HG03045 (cell line): ENCODE measurements around the gene REELD1.

Experiments
- ATAC-seq: cut with Tn5 transposase; IDR thresholded peaks from one replicate; pipeline ENCODE4 v1.9.1; 2021; ENCODE audit warnings: mild to moderate bottlenecking, moderate library complexity; ENCODE audit not compliant: unreplicated experiment

REELD1 gene

DNA sequence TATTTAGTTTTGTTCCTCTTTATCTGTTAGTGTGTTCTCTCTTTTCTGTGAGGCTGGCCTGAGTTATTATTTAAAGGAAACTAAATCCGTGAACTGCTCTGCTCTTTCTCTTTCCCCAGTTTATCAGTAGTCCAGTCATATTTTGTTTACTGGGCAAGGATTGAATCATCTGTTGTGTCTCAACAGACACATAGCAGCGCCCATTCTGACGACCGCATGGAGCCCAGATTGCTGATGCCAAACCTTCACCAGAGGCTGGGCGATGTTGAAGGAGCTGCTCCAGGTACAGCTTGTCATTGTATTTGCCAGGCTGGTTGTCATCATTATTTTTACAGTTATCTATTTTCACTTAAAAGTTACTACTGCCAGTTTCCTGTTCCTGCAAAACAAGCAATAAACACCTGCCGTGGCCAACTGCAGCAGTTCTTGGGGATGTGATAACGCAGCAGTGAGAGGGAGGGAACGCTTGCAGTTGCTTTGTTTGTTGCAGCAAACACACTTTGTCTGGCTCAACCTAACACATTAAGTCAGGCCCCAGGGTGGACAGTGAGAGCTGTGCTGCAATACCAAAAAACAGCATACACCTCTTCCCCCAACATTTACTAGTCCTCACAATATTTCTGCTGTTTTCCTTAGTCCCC, 10.1 kb downstream of the REELD1 start:
- no peak for ATAC-seq

DNA sequence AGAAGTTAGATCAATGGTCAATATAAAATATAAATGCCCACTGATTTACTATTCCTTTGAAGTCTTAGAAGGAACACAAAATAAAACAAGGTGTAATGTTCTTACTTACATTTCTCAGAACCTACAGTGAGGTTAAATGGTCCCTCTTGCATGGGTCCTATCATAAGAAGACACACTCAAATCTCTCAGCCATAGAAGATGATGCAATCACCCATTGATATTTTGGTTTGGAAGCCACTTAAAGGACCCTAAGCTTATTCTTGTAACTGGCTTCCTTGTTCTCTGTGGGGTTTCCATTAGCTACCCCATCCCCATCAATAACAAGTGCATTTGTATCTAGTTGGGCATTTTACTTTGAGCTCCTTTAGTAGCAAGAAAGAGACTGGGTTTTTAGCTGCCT, 15.1 kb downstream of the REELD1 start:
- ATAC-seq = no peak

DNA sequence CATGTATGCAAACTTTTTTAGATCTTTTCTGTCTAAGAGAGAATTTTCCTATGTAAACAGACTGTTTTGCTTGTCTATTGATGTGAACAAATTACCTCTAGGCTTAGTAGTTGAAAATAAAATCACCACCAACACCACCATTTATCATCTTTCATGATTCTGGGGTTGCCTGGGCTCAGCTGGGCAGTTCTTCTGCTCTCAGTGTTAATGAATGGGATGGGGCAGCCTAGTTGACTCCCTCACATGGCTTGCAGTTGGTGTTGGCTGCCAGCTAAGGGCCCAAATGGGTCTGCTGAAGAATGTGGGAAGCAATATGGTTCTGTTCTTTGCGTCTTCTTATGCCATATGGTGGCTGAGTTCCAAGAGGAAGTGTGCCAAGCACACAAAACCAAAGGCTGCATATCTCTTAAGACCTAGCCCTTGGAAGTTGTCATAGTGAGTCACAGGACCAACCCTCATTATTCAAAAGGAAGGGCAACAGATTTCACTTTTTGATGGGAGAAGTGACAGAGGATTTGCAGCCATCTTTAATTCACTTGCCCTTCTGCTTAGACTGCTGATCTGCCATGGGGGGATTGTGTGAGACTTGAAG, 17.9 kb downstream of the REELD1 start:
- no peak for ATAC-seq

DNA sequence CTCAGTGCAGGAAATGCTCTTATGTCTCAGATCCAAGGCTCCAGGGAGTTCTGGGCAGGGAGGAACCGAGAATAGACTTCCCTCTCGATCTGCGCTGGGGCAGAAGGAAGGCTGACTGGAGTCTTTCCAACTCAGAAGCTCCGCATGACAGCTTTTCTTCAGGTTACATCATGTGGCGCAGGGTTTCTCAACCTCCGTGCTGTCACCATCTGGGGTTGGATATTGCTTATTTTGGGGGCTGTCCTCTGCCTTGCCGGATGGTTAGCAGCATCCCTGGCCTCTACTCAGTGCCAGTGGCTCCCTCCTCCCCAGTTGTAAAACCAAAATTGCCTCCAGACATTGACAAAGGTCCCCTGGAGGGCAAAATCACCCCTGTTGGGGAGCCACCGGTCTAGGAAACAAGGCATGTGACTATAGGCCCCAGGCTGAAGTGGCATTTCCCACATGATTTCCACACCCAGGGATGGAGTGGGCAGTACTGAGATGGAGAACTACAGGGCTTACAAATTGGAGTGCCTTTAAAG, 21.4 kb downstream of the REELD1 start:
- ATAC-seq = no peak

DNA sequence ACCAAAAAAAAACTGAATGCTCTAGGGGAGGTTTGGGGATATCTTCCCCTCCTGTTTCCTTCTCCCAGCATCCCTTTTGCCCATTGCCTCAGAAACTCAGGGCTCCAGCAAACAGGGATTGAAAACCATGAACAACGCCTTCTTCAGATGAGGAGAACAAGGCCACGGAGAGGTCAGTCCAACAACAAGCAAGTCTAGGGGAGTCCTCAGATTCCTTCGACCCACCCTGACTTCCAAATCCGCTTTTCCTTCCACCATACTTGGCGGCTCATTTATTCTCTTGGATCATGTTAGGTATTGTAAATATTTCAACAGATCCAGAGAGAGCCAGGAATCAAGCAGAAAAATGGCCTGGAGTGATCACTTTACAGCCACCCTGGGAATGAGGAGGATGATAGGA, 21.9 kb downstream of the REELD1 start:
- no peak for ATAC-seq

DNA sequence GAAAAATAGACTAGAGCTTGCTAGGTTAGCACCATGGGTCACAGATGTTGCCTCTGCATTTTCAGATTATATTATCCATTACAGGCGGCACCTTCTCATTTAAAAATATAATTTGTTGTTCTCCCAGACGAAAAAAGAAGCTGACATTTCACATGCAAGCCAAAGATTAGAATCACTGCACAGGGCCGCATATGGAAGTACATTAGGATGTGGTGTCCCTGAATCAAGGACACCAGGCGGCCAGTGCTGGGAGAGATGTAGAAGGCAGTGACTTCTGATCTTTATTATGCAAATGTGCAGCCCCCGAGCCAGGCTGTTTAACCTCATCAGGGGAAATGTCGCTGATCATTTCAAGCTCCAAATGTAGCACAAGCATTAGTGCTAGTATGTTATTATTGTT, 22.8 kb downstream of the REELD1 start:
- ATAC-seq = no peak

DNA sequence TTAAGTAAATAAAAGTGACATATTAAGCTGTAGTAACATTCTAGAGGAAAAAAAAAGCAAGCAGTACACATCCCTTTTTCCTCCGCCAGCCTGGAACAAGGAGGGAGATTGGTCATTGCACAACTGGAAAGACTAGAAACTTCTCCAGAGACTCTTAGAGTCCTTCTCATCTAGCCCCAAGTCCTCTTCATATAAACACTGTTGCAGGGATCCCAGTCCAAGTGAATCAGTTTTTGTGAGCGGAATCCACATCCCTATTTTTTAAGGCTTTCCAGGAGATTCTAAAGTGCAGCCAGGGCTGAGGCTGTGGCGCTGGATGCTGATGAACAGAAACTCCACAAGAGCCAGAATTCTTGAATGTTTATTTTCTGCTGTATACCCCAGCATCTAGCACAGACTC, 23.8 kb downstream of the REELD1 start:
- no peak for ATAC-seq

DNA sequence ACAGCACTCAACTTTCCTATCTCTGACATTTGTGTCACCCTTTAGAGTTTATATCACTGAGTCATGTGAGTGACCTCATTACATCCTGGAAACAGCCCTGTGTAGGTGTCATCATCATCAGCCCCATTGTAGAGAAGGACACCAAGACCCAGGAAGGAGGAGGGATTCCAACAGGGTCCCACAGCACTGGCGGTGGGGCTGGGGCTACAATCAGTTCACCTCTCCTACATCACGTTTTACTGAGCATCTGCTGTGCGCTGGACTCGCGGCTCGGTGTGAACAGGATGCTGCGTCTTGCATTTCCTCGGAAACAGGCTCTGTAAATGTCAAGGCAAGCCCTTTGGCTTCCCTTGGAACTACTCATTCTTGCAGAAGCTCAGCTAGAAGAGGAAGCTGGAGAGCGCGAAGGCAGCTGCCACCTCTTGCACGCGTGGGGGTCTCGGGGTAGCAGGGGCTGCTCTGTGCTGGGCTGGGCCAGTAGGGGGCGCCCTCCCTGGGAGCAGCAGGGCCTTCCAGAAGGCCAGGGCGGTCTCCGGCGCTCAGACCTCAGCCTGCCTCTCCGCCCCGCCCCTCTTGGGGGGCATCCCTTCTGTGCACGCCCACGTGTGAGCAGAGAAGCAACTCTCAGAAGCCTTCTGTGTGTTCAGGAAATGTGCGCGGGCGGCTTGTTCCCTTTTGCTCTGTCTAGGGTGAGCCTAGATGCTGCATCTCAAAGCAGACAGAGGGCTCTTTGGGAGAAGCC, 29.0 kb downstream of the REELD1 start:
- ATAC-seq = peak; percentile 84

DNA sequence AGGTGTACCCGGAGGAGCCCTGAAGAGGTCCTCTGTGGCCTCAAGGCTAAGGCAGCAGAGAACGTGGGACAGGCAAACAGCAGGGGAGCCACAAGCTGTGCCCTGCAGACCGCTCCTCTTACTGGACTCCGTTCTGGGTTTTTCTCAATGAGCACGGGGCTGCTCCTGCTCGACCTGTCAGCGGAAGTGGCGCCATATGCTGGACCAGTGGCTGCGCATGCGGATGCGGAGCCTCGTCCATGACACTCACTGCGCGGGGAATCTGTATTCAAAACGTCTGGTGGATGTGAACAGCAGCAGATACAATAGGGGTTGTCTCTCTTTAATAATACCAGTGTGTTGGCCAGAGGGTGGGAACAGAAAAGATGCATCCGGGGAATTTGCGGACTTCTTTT, 29.5 kb downstream of the REELD1 start:
- no peak for ATAC-seq

DNA sequence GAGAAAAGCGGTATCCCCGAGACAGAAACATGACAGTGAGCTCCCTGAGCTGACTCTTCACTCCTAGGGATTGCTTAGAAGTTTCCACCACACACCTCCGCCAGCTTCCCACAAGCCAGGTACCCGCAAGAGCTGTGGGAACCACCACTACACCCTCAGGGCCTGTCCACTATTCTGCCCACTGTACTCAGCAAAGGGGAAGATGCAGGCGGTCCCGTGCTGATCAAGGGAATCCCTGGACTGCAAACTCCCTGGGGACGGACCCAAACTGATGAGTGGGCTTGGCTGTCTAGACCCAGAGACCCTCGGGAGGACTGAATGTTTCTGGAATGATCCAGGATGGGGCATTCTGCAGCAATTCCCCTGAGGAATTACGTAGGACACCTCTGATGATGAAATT, 30.2 kb downstream of the REELD1 start:
- ATAC-seq = no peak

DNA sequence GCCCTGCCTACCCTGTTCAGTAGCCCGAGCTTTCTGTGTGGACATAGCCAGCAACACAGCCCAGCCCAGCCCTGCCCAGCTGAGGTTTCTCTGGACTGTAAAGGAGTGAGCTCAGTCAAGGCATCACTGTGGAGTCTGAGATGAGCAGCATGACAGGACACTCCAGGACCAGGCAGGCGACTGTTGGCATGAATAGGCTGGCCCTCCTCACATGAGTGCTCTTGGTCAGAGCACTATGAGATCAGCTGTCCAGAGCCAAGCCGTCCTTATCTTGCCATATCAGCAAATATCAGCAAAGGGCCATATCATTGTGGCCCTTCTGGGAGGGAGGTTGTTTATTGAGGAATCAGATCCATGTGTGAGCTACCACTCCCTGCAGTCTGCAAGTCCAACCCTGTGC, 30.9 kb downstream of the REELD1 start:
- no peak for ATAC-seq

DNA sequence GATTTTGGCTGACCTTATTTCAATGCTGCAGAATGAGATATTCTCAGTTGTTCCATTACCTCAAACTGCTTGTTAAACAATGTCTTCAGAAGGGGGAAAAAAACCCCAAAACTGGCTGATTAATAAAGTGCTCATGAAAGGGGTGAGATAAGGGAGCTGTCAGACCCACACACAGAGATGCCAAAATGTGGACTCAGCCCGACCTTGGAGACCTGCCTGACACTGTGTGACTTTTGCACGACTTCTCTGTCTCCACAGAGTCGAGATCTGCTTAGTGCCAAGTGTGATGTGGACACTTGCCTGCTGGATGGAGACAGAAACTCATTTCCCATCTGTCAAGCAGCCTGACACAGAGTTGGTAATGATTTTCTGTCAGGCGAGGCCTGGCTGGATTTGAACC, 31.5 kb downstream of the REELD1 start:
- no peak for ATAC-seq

DNA sequence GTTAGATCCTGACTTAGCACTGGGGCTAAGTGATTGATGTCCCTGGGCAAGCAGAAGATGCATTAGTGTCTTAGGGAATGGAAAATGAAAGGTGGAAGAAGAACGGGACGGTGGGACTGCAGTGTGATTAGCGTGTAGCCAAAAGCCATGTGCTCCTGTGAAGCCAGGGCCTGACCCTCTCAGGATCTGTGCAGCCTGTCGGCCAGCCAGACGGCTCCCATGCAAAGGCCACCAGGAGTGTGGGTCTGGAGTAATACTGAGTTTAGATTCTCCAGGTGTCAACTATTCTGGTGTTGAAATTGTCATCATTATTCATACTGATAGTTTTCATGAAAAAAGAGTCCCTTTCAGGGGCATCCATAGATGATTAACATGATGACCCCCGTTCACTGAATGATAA, 32.0 kb downstream of the REELD1 start:
- no peak for ATAC-seq

DNA sequence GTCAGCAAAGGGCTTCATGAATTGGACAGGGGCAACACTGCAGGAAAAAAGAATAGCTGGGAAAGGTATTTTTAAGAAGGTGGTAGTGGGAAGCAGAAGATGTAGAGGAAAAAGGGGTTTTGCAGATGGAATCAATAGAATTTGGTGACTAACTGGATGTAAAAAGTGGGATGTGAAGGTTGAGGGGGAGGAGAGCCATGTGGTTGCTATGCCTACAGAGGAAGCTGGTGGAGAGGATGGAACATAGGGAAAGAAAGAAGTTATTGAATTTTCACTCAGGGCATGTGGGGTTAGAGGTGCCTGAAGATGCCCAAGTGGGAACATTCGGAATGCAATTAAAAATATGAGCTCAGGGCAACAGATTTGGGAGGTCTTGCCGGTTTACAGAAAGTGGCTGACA, 33.0 kb downstream of the REELD1 start:
- no peak for ATAC-seq

DNA sequence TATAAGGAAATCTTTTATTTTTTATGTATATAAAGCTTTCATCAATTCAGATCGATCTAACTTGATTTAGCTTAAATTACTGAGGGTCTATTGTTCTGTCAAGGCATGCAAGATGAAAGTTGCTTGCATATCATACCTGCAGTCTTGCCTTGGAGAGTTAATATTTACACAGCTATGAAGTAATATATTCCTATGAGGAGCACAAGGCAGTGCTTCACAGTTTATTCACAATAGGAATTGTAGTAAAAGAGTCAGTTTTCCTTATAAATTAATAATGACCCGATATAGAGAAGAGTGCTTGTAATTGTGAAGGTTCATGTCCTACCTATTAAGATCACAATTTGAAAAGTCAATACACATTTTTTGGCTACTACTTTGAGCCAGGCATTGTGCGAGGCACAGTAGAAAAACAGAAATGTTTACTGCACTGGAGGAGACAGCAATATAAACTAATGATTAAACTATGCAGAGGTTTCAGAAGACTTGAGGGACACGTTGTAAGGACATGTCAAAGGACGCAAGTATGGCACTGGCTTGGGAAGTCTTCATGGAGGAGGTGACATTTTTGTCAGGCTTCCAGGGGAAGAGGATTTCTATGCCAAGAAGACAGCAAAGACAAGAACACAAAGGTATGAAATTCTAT, 38.8 kb downstream of the REELD1 start:
- no peak for ATAC-seq

DNA sequence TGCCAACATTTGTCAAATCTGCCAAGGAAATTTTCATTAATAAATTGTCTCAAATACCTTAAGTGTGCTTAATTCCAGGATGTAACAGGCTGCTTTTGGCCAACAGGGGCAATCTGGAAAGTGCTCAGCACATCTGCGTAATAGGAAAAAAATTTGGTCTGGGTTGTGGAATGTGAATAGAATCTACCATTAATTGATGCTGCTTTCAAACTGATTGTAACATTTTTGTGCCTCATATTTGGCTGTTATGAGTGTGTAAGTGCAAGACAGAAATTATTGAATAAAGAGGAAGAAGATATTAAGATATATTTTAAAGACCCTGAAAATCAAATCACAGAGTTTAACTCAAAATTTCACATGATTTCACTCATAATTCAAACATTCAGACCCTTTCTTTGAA, 41.1 kb downstream of the REELD1 start:
- ATAC-seq = no peak

DNA sequence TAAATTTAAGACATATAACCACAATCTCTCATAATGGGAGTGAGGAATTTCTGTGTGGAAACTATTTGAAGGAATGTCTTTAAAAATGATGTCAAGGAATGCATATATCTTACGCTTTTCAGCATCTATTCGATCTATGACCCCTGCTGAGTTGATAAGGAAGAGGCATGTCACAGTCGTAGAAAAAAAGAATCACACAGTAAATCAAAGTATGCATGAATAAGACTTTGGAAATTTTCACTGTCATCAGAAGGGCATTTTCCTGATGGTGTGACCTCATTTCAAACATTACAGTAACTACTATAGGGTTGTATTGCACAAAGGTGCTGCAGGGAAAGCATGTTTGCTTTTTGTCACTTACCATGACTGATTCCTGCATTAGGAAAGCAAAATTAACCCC, 41.5 kb downstream of the REELD1 start:
- no peak for ATAC-seq

DNA sequence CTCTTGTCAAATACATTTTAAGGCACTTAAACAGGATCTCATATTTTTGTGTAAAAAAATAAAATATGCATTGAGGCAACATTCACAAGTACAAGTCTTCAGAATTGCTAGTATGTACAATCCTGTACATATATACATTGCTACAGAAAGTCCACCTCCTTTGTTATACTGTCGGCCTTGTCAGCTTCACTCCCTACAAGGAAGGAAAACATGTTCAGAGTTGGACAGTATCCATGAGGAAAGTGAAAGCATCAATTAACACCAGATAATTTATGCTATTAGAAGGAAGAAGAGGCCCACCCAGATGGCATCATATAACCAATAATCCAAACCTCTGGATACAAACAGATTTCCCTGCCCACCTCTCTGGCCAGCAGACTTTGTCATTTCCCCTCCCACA, 42.0 kb downstream of the REELD1 start:
- no peak for ATAC-seq

DNA sequence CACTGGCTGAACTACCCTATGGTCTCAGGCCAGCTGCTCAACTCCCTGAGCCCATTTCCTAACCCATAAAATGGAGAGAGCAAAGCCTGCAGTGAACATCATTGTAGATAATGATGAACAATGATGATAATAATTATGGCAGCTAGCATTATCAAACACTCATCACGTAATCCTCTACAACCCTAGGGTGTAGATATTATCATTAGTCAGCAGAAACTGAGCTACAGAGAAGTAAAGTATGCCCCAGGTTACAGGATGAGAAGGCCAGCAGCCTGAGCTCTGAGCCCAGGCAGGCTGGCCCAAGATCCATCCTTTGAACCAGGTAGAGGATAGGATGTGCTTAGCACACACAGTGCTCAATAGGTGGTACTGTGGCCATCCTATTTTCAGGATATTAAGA, 43.2 kb downstream of the REELD1 start:
- ATAC-seq = no peak

DNA sequence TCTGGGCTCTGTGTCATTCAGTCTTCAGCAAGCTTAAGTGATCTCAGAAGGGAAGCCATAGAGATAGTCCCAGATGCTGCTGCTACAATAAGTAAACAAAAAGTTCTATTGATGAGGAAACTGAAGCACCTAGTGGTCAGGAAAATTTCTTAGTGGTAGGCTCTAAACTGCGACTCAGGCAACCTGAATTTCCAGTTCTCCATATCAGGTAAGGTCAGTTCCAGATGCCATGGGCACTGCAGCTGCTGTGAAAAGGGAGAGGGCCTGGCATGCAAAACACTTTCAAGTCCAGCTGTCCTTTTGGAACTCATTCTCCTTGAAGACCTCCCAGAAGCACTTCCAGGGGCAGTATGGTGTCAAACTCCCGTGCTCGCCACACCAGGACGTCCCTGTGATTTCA, 46.2 kb downstream of the REELD1 start:
- ATAC-seq = no peak

DNA sequence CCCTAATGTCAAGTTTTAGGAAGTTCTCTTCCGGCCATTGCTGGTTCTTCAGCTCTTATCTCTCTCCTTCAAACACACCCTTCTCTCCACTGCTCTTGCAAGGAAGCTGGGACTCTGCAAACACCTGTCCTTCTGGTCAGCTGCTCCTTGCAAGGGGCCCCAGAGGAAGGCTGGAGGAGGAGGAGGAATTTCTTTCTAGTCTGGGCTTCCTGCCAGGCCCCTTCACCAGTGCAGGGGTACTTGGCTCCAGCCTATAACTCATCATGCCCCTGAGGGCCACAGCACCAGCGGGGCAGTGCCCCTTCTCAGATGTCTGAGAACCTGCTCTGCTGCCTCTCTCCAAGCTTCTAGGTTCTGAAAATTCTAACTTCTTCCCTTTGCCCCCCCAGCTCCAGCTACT, 46.7 kb downstream of the REELD1 start:
- ATAC-seq = no peak

DNA sequence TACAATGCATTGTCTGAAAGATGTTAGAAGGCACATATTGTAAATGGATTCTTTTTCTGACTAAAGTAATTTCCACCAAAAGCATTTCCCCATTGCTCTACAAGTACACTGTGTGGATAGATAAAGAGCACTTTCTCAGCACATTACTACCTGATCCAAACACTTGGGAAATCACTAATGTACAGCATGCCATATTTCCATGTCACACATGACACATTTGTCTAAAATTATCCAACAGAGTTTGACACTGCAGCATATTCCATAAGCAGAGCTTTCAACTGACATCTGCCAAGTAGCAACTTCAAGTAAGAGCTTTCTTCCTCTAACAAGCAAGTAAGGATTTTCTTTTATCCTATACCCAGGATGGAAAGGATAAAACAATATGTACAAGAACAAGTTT, 49.5 kb downstream of the REELD1 start:
- no peak for ATAC-seq
